SK-N-SH treated with all-trans-retinoic acid at 6 μM for 48 hours (cell line): ENCODE measurements around the gene PCBP3.

Experiments
- ATAC-seq: fragments of 200-7000 bp; cut with Tn5 transposase; 3 replicates; pipeline ENCODE4 v1.9.1; 2020; ENCODE audit warnings: mild to moderate bottlenecking, moderate library complexity
- ARNTL ChIP-seq: fragments of 450-650 bp; formaldehyde crosslinking; IDR thresholded peaks from 2 replicates; pipeline ENCODE4 v1.5.0; 2020; ENCODE audit warnings: low read depth, mild to moderate bottlenecking, moderate library complexity, borderline replicate concordance
- BACH2 ChIP-seq: fragments of 250-450 bp; sonication (Bioruptor Pico); IDR thresholded peaks from 2 replicates; pipeline ENCODE4 v1.9.0; 2021; ENCODE audit warnings: mild to moderate bottlenecking, borderline replicate concordance
- CSDC2 ChIP-seq: fragments of 250-450 bp; sonication (Bioruptor Pico); IDR thresholded peaks from 2 replicates; pipeline ENCODE4 v1.5.0; 2020; ENCODE audit warnings: mild to moderate bottlenecking, moderate library complexity
- ESRRG ChIP-seq: fragments of 250-450 bp; sonication (Bioruptor Pico); IDR thresholded peaks from 2 replicates; pipeline ENCODE4 v1.6.1; 2021; ENCODE audit warnings: mild to moderate bottlenecking
- GLIS3 ChIP-seq: fragments of 250-450 bp; sonication (Bioruptor Pico); IDR thresholded peaks from 2 replicates; pipeline ENCODE4 v1.5.0; 2020; ENCODE audit warnings: mild to moderate bottlenecking, moderate library complexity
- ISL1 ChIP-seq: fragments of 250-450 bp; sonication (Bioruptor Pico); IDR thresholded peaks from 2 replicates; pipeline ENCODE4 v2.1.2; 2022; ENCODE audit warnings: mild to moderate bottlenecking, moderate library complexity
- PATZ1 ChIP-seq: fragments of 250-450 bp; sonication (Bioruptor Pico); IDR thresholded peaks from 2 replicates; pipeline ENCODE4 v1.8.0; 2020; ENCODE audit warnings: mild to moderate bottlenecking, moderate library complexity, borderline replicate concordance
- POU6F1 ChIP-seq: fragments of 250-450 bp; sonication (Bioruptor Pico); IDR thresholded peaks from 2 replicates; pipeline ENCODE4 v1.8.0; 2021; ENCODE audit warnings: low read depth, mild to moderate bottlenecking, moderate library complexity, borderline replicate concordance
- PPARA ChIP-seq: fragments of 250-450 bp; sonication (Bioruptor Pico); IDR thresholded peaks from 2 replicates; pipeline ENCODE4 v1.5.0; 2020; ENCODE audit warnings: mild to moderate bottlenecking, borderline replicate concordance
- RARB ChIP-seq: fragments of 250-450 bp; sonication (Bioruptor Pico); IDR thresholded peaks from 2 replicates; pipeline ENCODE4 v1.8.0; 2021; ENCODE audit warnings: mild to moderate bottlenecking, moderate library complexity
- SNAI2 ChIP-seq: fragments of 250-450 bp; sonication (Bioruptor Pico); IDR thresholded peaks from 2 replicates; pipeline ENCODE4 v1.5.0; 2020; ENCODE audit warnings: mild to moderate bottlenecking, moderate library complexity
- TCF4 ChIP-seq: fragments of 250-450 bp; sonication (Bioruptor Pico); IDR thresholded peaks from 2 replicates; pipeline ENCODE4 v1.8.0; 2021; ENCODE audit warnings: mild to moderate bottlenecking, moderate library complexity, borderline replicate concordance
- TOX ChIP-seq: fragments of 250-450 bp; sonication (Bioruptor Pico); IDR thresholded peaks from 2 replicates; pipeline ENCODE4 v1.8.0; 2021; ENCODE audit warnings: mild to moderate bottlenecking, moderate library complexity, borderline replicate concordance
- ZC3H10 ChIP-seq: fragments of 250-450 bp; sonication (Bioruptor Pico); IDR thresholded peaks from 2 replicates; pipeline ENCODE4 v1.5.1; 2021; ENCODE audit warnings: mild to moderate bottlenecking, moderate library complexity
- ZFP3 ChIP-seq: fragments of 250-450 bp; sonication (Bioruptor Pico); IDR thresholded peaks from 2 replicates; pipeline ENCODE4 v1.5.0; 2020; ENCODE audit warnings: mild to moderate bottlenecking, moderate library complexity
- ZFP30 ChIP-seq: fragments of 450-650 bp; formaldehyde crosslinking; IDR thresholded peaks from 2 replicates; pipeline ENCODE4 v1.5.0; 2022; ENCODE audit warnings: mild to moderate bottlenecking, moderate library complexity
- ZNF565 ChIP-seq: fragments of 450-650 bp; formaldehyde crosslinking; conservative IDR thresholded peaks from 2 replicates; pipeline ENCODE4 v1.5.0; 2020; ENCODE audit warnings: low read depth, mild to moderate bottlenecking, moderate library complexity
- ZNF70 ChIP-seq: fragments of 450-650 bp; formaldehyde crosslinking; IDR thresholded peaks from 2 replicates; pipeline ENCODE4 v1.5.0; 2020; ENCODE audit warnings: mild to moderate bottlenecking, moderate library complexity
- ZNF8 ChIP-seq: fragments of 450-650 bp; formaldehyde crosslinking; IDR thresholded peaks from 2 replicates; pipeline ENCODE4 v1.5.0; 2020; ENCODE audit warnings: mild to moderate bottlenecking, moderate library complexity
- TF ChIP-seq, protein P1 (sequence below): fragments of 250-450 bp; sonication (Bioruptor Pico); IDR thresholded peaks from 2 replicates; pipeline ENCODE4 v1.5.0; 2020; ENCODE audit warnings: mild to moderate bottlenecking, moderate library complexity
- TF ChIP-seq, protein P2 (sequence below): fragments of 250-450 bp; sonication (Bioruptor Pico); IDR thresholded peaks from 2 replicates; pipeline ENCODE4 v1.5.1; 2021; ENCODE audit warnings: mild to moderate bottlenecking, moderate library complexity

The PCBP3 gene

DNA sequence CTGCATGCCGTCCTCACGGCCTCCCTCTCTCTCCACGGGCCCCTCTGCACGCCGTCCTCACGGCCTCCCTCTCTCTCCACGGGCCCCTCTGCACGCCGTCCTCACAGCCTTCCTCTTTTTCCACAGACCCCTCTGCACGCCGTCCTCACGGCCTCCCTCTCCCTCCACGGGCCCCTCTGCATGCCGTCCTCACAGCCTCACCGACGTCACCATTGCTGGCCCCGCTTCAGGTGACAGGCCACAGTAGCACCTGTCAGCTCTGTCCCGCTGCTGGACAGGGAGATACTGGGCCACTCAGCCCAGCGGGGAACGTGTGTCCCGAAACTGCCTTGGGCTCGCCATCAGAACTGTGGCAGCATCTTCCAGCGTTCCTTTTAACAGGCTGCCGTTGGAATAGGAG, 255.3 kb downstream of the PCBP3 start:
- ATAC-seq = no peak

GRCh38 chr21:45899317-45900033, 255.9 kb downstream of the PCBP3 start:
- ATAC-seq = no peak
- TF ChIP-seq ZNF565 (CRISPR knock-in tag) (no peak), SNAI2 (no peak), ZC3H10 (CRISPR knock-in tag) (no peak), ZNF70 (CRISPR knock-in tag) (no peak), TCF4 (CRISPR knock-in tag) (no peak), GLIS3 (no peak), ZNF8 (CRISPR knock-in tag) (no peak), POU6F1 (CRISPR knock-in tag) (no peak), ESRRG (CRISPR knock-in tag) (no peak)
- TF ChIP-seq, protein P1, sequence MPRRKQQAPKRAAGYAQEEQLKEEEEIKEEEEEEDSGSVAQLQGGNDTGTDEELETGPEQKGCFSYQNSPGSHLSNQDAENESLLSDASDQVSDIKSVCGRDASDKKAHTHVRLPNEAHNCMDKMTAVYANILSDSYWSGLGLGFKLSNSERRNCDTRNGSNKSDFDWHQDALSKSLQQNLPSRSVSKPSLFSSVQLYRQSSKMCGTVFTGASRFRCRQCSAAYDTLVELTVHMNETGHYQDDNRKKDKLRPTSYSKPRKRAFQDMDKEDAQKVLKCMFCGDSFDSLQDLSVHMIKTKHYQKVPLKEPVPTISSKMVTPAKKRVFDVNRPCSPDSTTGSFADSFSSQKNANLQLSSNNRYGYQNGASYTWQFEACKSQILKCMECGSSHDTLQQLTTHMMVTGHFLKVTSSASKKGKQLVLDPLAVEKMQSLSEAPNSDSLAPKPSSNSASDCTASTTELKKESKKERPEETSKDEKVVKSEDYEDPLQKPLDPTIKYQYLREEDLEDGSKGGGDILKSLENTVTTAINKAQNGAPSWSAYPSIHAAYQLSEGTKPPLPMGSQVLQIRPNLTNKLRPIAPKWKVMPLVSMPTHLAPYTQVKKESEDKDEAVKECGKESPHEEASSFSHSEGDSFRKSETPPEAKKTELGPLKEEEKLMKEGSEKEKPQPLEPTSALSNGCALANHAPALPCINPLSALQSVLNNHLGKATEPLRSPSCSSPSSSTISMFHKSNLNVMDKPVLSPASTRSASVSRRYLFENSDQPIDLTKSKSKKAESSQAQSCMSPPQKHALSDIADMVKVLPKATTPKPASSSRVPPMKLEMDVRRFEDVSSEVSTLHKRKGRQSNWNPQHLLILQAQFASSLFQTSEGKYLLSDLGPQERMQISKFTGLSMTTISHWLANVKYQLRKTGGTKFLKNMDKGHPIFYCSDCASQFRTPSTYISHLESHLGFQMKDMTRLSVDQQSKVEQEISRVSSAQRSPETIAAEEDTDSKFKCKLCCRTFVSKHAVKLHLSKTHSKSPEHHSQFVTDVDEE = no peak
- TF ChIP-seq, protein P2, sequence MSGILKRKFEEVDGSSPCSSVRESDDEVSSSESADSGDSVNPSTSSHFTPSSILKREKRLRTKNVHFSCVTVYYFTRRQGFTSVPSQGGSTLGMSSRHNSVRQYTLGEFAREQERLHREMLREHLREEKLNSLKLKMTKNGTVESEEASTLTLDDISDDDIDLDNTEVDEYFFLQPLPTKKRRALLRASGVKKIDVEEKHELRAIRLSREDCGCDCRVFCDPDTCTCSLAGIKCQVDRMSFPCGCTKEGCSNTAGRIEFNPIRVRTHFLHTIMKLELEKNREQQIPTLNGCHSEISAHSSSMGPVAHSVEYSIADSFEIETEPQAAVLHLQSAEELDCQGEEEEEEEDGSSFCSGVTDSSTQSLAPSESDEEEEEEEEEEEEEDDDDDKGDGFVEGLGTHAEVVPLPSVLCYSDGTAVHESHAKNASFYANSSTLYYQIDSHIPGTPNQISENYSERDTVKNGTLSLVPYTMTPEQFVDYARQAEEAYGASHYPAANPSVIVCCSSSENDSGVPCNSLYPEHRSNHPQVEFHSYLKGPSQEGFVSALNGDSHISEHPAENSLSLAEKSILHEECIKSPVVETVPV (CRISPR knock-in tag) = no peak

More for the DNA sequence above, 255.3 kb downstream of the PCBP3 start:
- TF ChIP-seq ESRRG (CRISPR knock-in tag) (no peak), TOX (CRISPR knock-in tag) (no peak), PATZ1 (no peak), ZFP30 (CRISPR knock-in tag) (no peak), SNAI2 (no peak), ZNF8 (CRISPR knock-in tag) (no peak), ARNTL (CRISPR knock-in tag) (no peak), CSDC2 (CRISPR knock-in tag) (no peak), ZNF565 (CRISPR knock-in tag) (no peak), TCF4 (CRISPR knock-in tag) (no peak), GLIS3 (no peak), POU6F1 (CRISPR knock-in tag) (no peak), PPARA (CRISPR knock-in tag) (no peak), ISL1 (CRISPR knock-in tag) (no peak), BACH2 (CRISPR knock-in tag) (no peak), RARB (CRISPR knock-in tag) (no peak), ZFP3 (CRISPR knock-in tag) (no peak)
- TF ChIP-seq, protein P1 = no peak
- TF ChIP-seq, protein P2 (CRISPR knock-in tag) = no peak
